Amygdala (tissue), 56 donors: ENCODE results near the gene CDC20.
"Not testable (repeated sequence)": the region's sequence is repeated elsewhere in the genome, so short reads cannot be mapped to it uniquely, and the experiment has no call there.

ENCODE experiments used
- DNase-seq, 56 donors: peaks; one replicate each; lab custom pipeline; 2025; lab: John Stamatoyannopoulos, UW

Gene CDC20

GRCh38 chr1:43377831-43378230, 19.1 kb downstream of the CDC20 start:
- DNase-seq = no peak

GRCh38 chr1:43379476-43379875, 20.7 kb downstream of the CDC20 start:
- no peak for DNase-seq

- peak in 15 of 56 donors; percentile 25 to 74 (median 56) for DNase-seq
Observed at GRCh38 chr1:43381612-43382011, 22.8 kb downstream of the CDC20 start.

GRCh38 chr1:43382027-43382779, 23.4 kb downstream of the CDC20 start:
- DNase-seq = peak in 54 of 56 donors; percentile 25 to 86 (median 65)

- peak in 29 of 56 donors; percentile 3 to 73 (median 35) for DNase-seq
Observed at GRCh38 chr1:43383449-43383848, 24.7 kb downstream of the CDC20 start.

GRCh38 chr1:43386676-43387075, 27.9 kb downstream of the CDC20 start:
- DNase-seq = no peak

GRCh38 chr1:43387976-43388599, 29.3 kb downstream of the CDC20 start:
- no peak for DNase-seq

- no peak for DNase-seq
Observed at GRCh38 chr1:43388613-43389012, 29.8 kb downstream of the CDC20 start.

- DNase-seq = peak; percentile 66 to 97 (median 90)
Observed at GRCh38 chr1:43389326-43390313, 30.8 kb downstream of the CDC20 start, which contains the start of the genes MED8 and SZT2. TSS of gene MED8 (minus strand) at chr1:43389800. CDS start at chr1:43389764, 36 bp downstream. TSS of gene SZT2 (plus strand) at chr1:43389899. CDS start at chr1:43389969, 70 bp downstream.

GRCh38 chr1:43392702-43393101, 33.9 kb downstream of the CDC20 start:
- no peak for DNase-seq

GRCh38 chr1:43395523-43395922, 36.7 kb downstream of the CDC20 start:
- no peak for DNase-seq

GRCh38 chr1:43396059-43396458, 37.3 kb downstream of the CDC20 start:
- DNase-seq = no peak

- no peak for DNase-seq
Observed at GRCh38 chr1:43398227-43398626, 39.4 kb downstream of the CDC20 start.

GRCh38 chr1:43400441-43400840, 41.7 kb downstream of the CDC20 start:
- not testable (repeated sequence) for DNase-seq

- DNase-seq = no peak
Observed at GRCh38 chr1:43402089-43402865, 43.5 kb downstream of the CDC20 start.

GRCh38 chr1:43404353-43404752, 45.6 kb downstream of the CDC20 start:
- no peak for DNase-seq

- no peak for DNase-seq
Observed at GRCh38 chr1:43405219-43405875, 46.6 kb downstream of the CDC20 start.

GRCh38 chr1:43405876-43406234, 47.1 kb downstream of the CDC20 start:
- DNase-seq = no peak

- no peak for DNase-seq
Observed at GRCh38 chr1:43410571-43410970, 51.8 kb downstream of the CDC20 start.
